CD14-positive monocyte (primary cell): ENCODE data around the gene EAPP. TPM values are rescaled to one million over a fixed set of nuclear protein-coding genes. Genes with fewer than 3 reads are reported as not detected.
"Not testable (repeated sequence)": the region's sequence is repeated elsewhere in the genome, so short reads cannot be mapped to it uniquely, and the experiment has no call there.

Experiments
- DNase-seq, 3 donors: peaks; one replicate each; pipeline ENCODE4 v3.0.0-alpha.2; 2011 to 2022
- H2AFZ ChIP-seq: 2 replicates; pipeline ENCODE4 v1.6.0; 2012; ENCODE audit warnings: mild to moderate bottlenecking, low read depth, low read length, inconsistent platforms; ENCODE audit not compliant: insufficient read depth, poor library complexity, severe bottlenecking
- H3K27ac ChIP-seq, 2 donors: 1 replicate in 1 of 2; 2 replicates in 1 of 2; pipeline ENCODE4 v1.5.1; 2012 to 2013; ENCODE audit warnings: low read length in 2 of 2, control low read depth in 1 of 2, inconsistent platforms in 1 of 2, low read depth in 1 of 2, mild to moderate bottlenecking in 1 of 2
- H3K27me3 ChIP-seq, 2 donors: one replicate each; pipeline versions ENCODE4 v1.6.0 to v1.6.1; 2011 to 2013; ENCODE audit warnings: low read length in 2 of 2; ENCODE audit not compliant: control insufficient read depth in 2 of 2, insufficient read depth in 2 of 2
- H3K36me3 ChIP-seq, 2 donors: replicated peaks in 1 of 2; 1 replicate in 1 of 2; 2 replicates in 1 of 2; pipeline versions ENCODE4 v1.5.1 to v1.6.1; 2012 to 2013; ENCODE audit warnings: low read length in 2 of 2, control low read depth in 1 of 2, inconsistent platforms in 1 of 2, mild to moderate bottlenecking in 1 of 2; ENCODE audit not compliant: insufficient read depth in 2 of 2, control insufficient read depth in 1 of 2
- H3K4me1 ChIP-seq, 2 donors: 1 replicate in 1 of 2; 2 replicates in 1 of 2; pipeline versions ENCODE4 v1.5.1 to v1.6.1; 2012 to 2013; ENCODE audit warnings: low read length in 2 of 2, control low read depth in 1 of 2, inconsistent platforms in 1 of 2, mild to moderate bottlenecking in 1 of 2, moderate library complexity in 1 of 2; ENCODE audit not compliant: insufficient read depth in 2 of 2, control insufficient read depth in 1 of 2
- H3K4me2 ChIP-seq: replicated peaks from 2 replicates; pipeline ENCODE3; 2012; ENCODE audit warnings: low read length, moderate library complexity, mild to moderate bottlenecking; ENCODE audit not compliant: poor library complexity, severe bottlenecking; ENCODE audit errors: extremely low read depth
- H3K4me3 ChIP-seq, 3 experiments: fragments of 200-600 bp in 1 of 3; sonication (generic) in 1 of 3; replicated peaks in 1 of 3; 1 replicate in 2 of 3; 2 replicates in 1 of 3; pipeline ENCODE4 v1.5.1; 2011 to 2013; ENCODE audit warnings: low read length in 3 of 3, mild to moderate bottlenecking in 3 of 3, control low read depth in 2 of 3, low read depth in 2 of 3, inconsistent platforms in 1 of 3, moderate library complexity in 1 of 3
- H3K79me2 ChIP-seq: 2 replicates; pipeline ENCODE4 v1.6.0; 2012; ENCODE audit warnings: mild to moderate bottlenecking, control low read depth, inconsistent platforms, low read length, moderate library complexity; ENCODE audit not compliant: insufficient read depth
- H3K9ac ChIP-seq: 2 replicates; pipeline ENCODE4 v1.6.0; 2017; ENCODE audit warnings: low read length, mild to moderate bottlenecking; ENCODE audit not compliant: insufficient read depth, poor library complexity, severe bottlenecking
- H3K9me3 ChIP-seq, 2 donors: replicated peaks in 1 of 2; 1 replicate in 1 of 2; 2 replicates in 1 of 2; pipeline versions ENCODE4 v1.5.1 to v1.6.1; 2012 to 2013; ENCODE audit warnings: low read length in 2 of 2, control low read depth in 1 of 2; ENCODE audit not compliant: control insufficient read depth in 1 of 2, insufficient read depth in 1 of 2
- H4K20me1 ChIP-seq: 2 replicates; pipeline ENCODE4 v1.6.0; 2012; ENCODE audit warnings: mild to moderate bottlenecking, low read length, control low read depth, moderate library complexity; ENCODE audit not compliant: insufficient read depth
- H3K27ac Mint-ChIP-seq, 7 donors: one replicate each; pipeline ENCODE4 v1.8.0; 2020; ENCODE audit warnings: mild to moderate bottlenecking in 7 of 7, mixed read lengths in 7 of 7, moderate library complexity in 6 of 7, inconsistent platforms in 2 of 7
- H3K27me3 Mint-ChIP-seq, 3 donors: one replicate each; pipeline ENCODE4 v1.8.0; 2021 to 2022; ENCODE audit warnings: low read depth in 3 of 3, mild to moderate bottlenecking in 3 of 3, mixed read lengths in 3 of 3, moderate library complexity in 3 of 3, inconsistent platforms in 1 of 3
- H3K36me3 Mint-ChIP-seq, 2 donors: one replicate each; pipeline ENCODE4 v1.8.0; 2020; ENCODE audit warnings: mixed read lengths in 2 of 2, inconsistent platforms in 1 of 2, mild to moderate bottlenecking in 1 of 2
- H3K4me1 Mint-ChIP-seq: one replicate; pipeline ENCODE4 v1.8.0; 2020; ENCODE audit warnings: mild to moderate bottlenecking, mixed read lengths
- H3K4me3 Mint-ChIP-seq, 2 donors: one replicate each; pipeline ENCODE4 v1.8.0; 2020; ENCODE audit warnings: mild to moderate bottlenecking in 2 of 2, mixed read lengths in 2 of 2, moderate library complexity in 1 of 2
- H3K9me3 Mint-ChIP-seq, 7 donors: one replicate each; pipeline ENCODE4 v1.8.0; 2020 to 2022; ENCODE audit warnings: mixed read lengths in 7 of 7, mild to moderate bottlenecking in 6 of 7, moderate library complexity in 6 of 7, inconsistent platforms in 2 of 7
- CTCF ChIP-seq: fragments of 200-600 bp; IDR thresholded peaks from one replicate; pipeline ENCODE4 v1.8.0; 2022; ENCODE audit warnings: antibody characterized with exemption, mild to moderate bottlenecking
- WGBS: methylation state at CpG from one replicate; pipeline ENCODE4 v1.1.5; 2013; ENCODE audit warnings: missing lambda C conversion rate; ENCODE audit not compliant: insufficient coverage; 5-methylcytosine and 5-hydroxymethylcytosine counted together
- intact Hi-C, 2 donors: fragments of 100-400 bp; cut with micrococcal nuclease; formaldehyde crosslinking; loops; one replicate each; pipeline versions ENCODE4 v1.15.0 to v1.15.1; 2023
- polyA plus RNA-seq, 3 donors: library from polyadenylated mRNA; depleted of rRNA in 1 of 3; unstranded in 2 of 3; stranded (reverse) in 1 of 3; fragments of 300-500 nt in 2 of 3; fragments of >200 nt in 1 of 3; fragmentation: Illumina TruSeq in 2 of 3; gene quantifications; 1 replicate in 2 of 3; 2 replicates in 1 of 3; pipeline ENCODE4 v1.2.3, GENCODE V29; 2012 to 2021

Gene EAPP
- polyA plus RNA-seq, 3 donors, result 20.7 to 76.2 (median 70.2) TPM

DNA sequence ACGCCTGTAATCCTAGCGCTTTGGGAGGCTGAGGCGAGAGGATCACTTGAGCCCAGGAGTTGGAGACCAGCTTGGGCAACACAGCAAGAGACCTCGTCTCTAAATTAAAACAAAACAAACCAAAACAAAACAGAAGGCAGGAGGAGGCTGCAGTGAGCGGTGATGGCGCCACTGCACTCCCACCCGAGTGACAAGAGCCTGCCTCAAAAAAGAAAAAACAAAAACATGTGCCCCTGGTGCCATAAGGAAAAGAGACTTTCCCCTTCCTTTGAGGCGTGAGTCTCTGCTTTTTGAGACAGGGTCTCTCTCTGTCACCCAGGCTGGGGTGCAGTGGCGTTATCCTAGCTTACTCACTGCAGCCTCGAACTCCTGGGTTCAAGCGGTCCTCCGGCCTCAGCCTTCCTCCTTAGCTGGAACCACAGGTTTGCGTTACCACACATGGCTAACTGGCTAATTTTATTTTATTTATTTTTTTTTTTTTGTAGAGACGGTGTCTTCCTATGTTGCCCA, 9.0 kb upstream of the EAPP start:
- Histone ChIP-seq H4K20me1 (no peaks in the 10 kb centered on the region), H3K4me1 (peaks cover 18 to 21% of the 10 kb centered on the region in 2 donors), H3K4me3 (no peak overlapping the region), H3K9me3 (no peaks in the 10 kb centered on the region), H3K36me3 (no peaks in the 10 kb centered on the region), H2AFZ (no peak overlapping the region), H3K79me2 (no peaks in the 10 kb centered on the region), H3K27me3 (no peaks in the 10 kb centered on the region), H3K9ac (no peak overlapping the region), H3K4me2 (no peak overlapping the region), H3K27ac (no peak overlapping the region)
- no peaks in the 10 kb centered on the region for H3K9me3 Mint-ChIP-seq
- H3K4me3 Mint-ChIP-seq, result no peak overlapping the region
- intact Hi-C loops, result no loop called here
- H3K4me1 Mint-ChIP-seq, result peaks cover 22% of the 10 kb centered on the region
- H3K36me3 Mint-ChIP-seq, result no peaks in the 10 kb centered on the region
- 86% methylated on average over 10 of the region's 14 CpGs for WGBS
- peaks cover 0 to 2% (median 2%) of the 10 kb centered on the region in 3 donors for H3K27me3 Mint-ChIP-seq
- peak overlapping the region in 1 of 7 donors; percentile 42 for H3K27ac Mint-ChIP-seq
- DNase-seq, result peak in 1 of 3 donors; percentile 27
- TF ChIP-seq CTCF, result no peak

- H4K20me1 ChIP-seq, H2AFZ ChIP-seq, H3K9me3 ChIP-seq, H3K9ac ChIP-seq, H3K27me3 Mint-ChIP-seq, H3K79me2 ChIP-seq, H3K4me3 ChIP-seq, DNase-seq, H3K27me3 ChIP-seq, H3K36me3 Mint-ChIP-seq, intact Hi-C loops, H3K36me3 ChIP-seq, H3K4me3 Mint-ChIP-seq, H3K4me2 ChIP-seq, H3K9me3 Mint-ChIP-seq, H3K27ac ChIP-seq, H3K27ac Mint-ChIP-seq: not testable (repeated sequence)
- no CpG with 5 or more reads among the region's 16 CpGs for WGBS
- H3K4me1 ChIP-seq, result peaks cover 18 to 21% of the 10 kb centered on the region in 2 donors
- H3K4me1 Mint-ChIP-seq, result peaks cover 22% of the 10 kb centered on the region
Measured at GRCh38 chr14:34547136-34547520, 7.6 kb upstream of the EAPP start.

DNA sequence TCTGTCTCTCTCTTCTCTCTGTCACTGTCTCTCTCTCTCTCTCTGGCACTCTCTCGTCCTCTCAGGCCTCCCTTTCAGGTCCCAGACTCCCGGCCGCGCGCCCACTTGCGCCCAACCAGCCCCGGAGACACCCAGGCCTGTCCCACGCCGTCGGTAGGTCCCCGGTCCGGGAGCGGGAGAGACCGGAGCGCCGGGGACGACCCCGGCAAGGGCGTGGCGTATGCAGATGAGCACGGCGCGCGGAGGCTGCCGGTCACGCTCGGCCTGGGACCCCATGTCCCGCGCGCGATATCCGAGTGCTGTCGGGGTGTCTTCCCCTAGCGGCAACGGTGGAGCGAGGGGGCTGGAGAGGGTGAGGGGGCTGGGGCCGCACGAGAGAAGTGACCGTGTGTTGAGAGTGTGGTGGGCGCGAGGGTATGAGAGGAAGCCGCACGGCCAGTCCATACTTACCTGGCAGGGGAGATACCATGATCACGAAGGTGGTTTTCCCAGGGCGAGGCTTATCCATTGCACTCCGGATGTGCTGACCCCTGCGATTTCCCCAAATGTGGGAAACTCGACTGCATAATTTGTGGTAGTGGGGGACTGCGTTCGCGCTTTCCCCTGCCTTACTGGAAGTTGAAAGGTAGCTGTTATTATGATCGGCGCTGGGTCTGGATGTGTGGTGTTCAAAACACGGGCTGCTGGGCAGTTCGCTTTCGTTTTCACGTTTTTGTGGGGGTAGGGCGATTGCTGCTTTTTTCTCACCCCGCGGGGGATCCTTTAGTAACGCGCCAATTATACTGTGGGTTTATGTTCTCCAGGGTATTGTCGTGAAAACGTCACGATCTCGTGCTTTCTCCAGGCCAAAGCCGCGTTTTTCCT, 7.0 kb upstream of the EAPP start:
- H3K27me3 ChIP-seq, H3K4me2 ChIP-seq, H3K9me3 ChIP-seq, H3K9me3 Mint-ChIP-seq, intact Hi-C loops, H3K27me3 Mint-ChIP-seq, H3K36me3 Mint-ChIP-seq, H3K4me3 ChIP-seq, H3K79me2 ChIP-seq, H2AFZ ChIP-seq, H3K9ac ChIP-seq, H3K27ac ChIP-seq, H4K20me1 ChIP-seq, DNase-seq, H3K36me3 ChIP-seq, H3K27ac Mint-ChIP-seq, H3K4me3 Mint-ChIP-seq: not testable (repeated sequence)
- peaks cover 18 to 21% of the 10 kb centered on the region in 2 donors for H3K4me1 ChIP-seq
- WGBS, result no CpG with 5 or more reads among the region's 68 CpGs
- peaks cover 20% of the 10 kb centered on the region for H3K4me1 Mint-ChIP-seq
